Muscle layer of duodenum (tissue), 2 donors: ENCODE measurements around the gene SPDYE2B.
"Not testable (repeated sequence)": the region's sequence is repeated elsewhere in the genome, so short reads cannot be mapped to it uniquely, and the experiment has no call there.

Experiments
- H3K27ac ChIP-seq: one replicate; pipeline ENCODE4 v1.7.0; 2013; ENCODE audit warnings: mild to moderate bottlenecking, low read length
- H3K27me3 ChIP-seq: one replicate; pipeline ENCODE4 v1.7.0; 2013; ENCODE audit warnings: low read depth, mild to moderate bottlenecking, control low read depth, low read length
- H3K36me3 ChIP-seq, 2 donors: one replicate each; pipeline ENCODE4 v1.7.0; 2013; ENCODE audit warnings: low read length in 2 of 2, control low read depth in 1 of 2, mild to moderate bottlenecking in 1 of 2; ENCODE audit not compliant: insufficient read depth in 2 of 2, control insufficient read depth in 1 of 2
- H3K4me1 ChIP-seq, 2 donors: one replicate each; pipeline ENCODE4 v1.7.0; 2013; ENCODE audit warnings: low read length in 2 of 2, mild to moderate bottlenecking in 2 of 2, control low read depth in 1 of 2, moderate library complexity in 1 of 2; ENCODE audit not compliant: insufficient read depth in 2 of 2, control insufficient read depth in 1 of 2
- H3K4me3 ChIP-seq, 2 donors: one replicate each; pipeline ENCODE4 v1.7.0; 2013; ENCODE audit warnings: low read length in 2 of 2, low read depth in 1 of 2, mild to moderate bottlenecking in 1 of 2
- H3K9me3 ChIP-seq, 2 donors: one replicate each; pipeline ENCODE4 v1.7.0; 2013; ENCODE audit warnings: low read length in 2 of 2, control low read depth in 1 of 2, mild to moderate bottlenecking in 1 of 2; ENCODE audit not compliant: control insufficient read depth in 1 of 2
- donor health status: healthy.

SPDYE2B gene

GRCh38 chr7:102649924-102650323 is at the start of gene SPDYE2B:
Gene SPDYE2B (plus strand): TSS chr7:102650319. CDS start chr7:102652349, 2,030 bp downstream.
- H3K4me3 ChIP-seq, H3K4me1 ChIP-seq, H3K27me3 ChIP-seq, H3K27ac ChIP-seq, H3K9me3 ChIP-seq, H3K36me3 ChIP-seq: not testable (repeated sequence)

GRCh38 chr7:102602317-102602716 is 47.8 kb upstream of the SPDYE2B start:
- not testable (repeated sequence) for H3K9me3 ChIP-seq, H3K4me1 ChIP-seq, H3K27ac ChIP-seq, H3K27me3 ChIP-seq, H3K4me3 ChIP-seq, H3K36me3 ChIP-seq

- H3K27ac ChIP-seq, H3K27me3 ChIP-seq, H3K36me3 ChIP-seq, H3K4me3 ChIP-seq, H3K4me1 ChIP-seq, H3K9me3 ChIP-seq: not testable (repeated sequence)
Observed at GRCh38 chr7:102604431-102605145, 45.5 kb upstream of the SPDYE2B start.

- not testable (repeated sequence) for H3K9me3 ChIP-seq, H3K4me3 ChIP-seq, H3K27me3 ChIP-seq, H3K27ac ChIP-seq, H3K36me3 ChIP-seq, H3K4me1 ChIP-seq
Observed at GRCh38 chr7:102606848-102607247, 43.3 kb upstream of the SPDYE2B start.

- H3K4me3 ChIP-seq, H3K27ac ChIP-seq, H3K36me3 ChIP-seq, H3K4me1 ChIP-seq, H3K27me3 ChIP-seq, H3K9me3 ChIP-seq: not testable (repeated sequence)
Observed at GRCh38 chr7:102609734-102610133, 40.4 kb upstream of the SPDYE2B start.

- not testable (repeated sequence) for H3K4me1 ChIP-seq, H3K36me3 ChIP-seq, H3K9me3 ChIP-seq, H3K27me3 ChIP-seq, H3K27ac ChIP-seq, H3K4me3 ChIP-seq
Observed at GRCh38 chr7:102610441-102610840, 39.7 kb upstream of the SPDYE2B start.

GRCh38 chr7:102611013-102611674 is 39.0 kb upstream of the SPDYE2B start:
- H3K9me3 ChIP-seq, H3K27me3 ChIP-seq, H3K27ac ChIP-seq, H3K4me3 ChIP-seq, H3K4me1 ChIP-seq, H3K36me3 ChIP-seq: not testable (repeated sequence)

- H3K9me3 ChIP-seq, H3K27ac ChIP-seq, H3K4me3 ChIP-seq, H3K27me3 ChIP-seq, H3K4me1 ChIP-seq, H3K36me3 ChIP-seq: not testable (repeated sequence)
Observed at GRCh38 chr7:102611675-102612325, 38.3 kb upstream of the SPDYE2B start.

- H3K4me1 ChIP-seq, H3K4me3 ChIP-seq, H3K27ac ChIP-seq, H3K36me3 ChIP-seq, H3K9me3 ChIP-seq, H3K27me3 ChIP-seq: not testable (repeated sequence)
Observed at GRCh38 chr7:102613575-102614345, 36.4 kb upstream of the SPDYE2B start.

- not testable (repeated sequence) for H3K27me3 ChIP-seq, H3K4me1 ChIP-seq, H3K27ac ChIP-seq, H3K36me3 ChIP-seq, H3K9me3 ChIP-seq, H3K4me3 ChIP-seq
Observed at GRCh38 chr7:102614346-102614697, 35.8 kb upstream of the SPDYE2B start.

- H3K4me1 ChIP-seq, H3K27ac ChIP-seq, H3K27me3 ChIP-seq, H3K4me3 ChIP-seq, H3K9me3 ChIP-seq, H3K36me3 ChIP-seq: not testable (repeated sequence)
Observed at GRCh38 chr7:102614873-102615272, 35.2 kb upstream of the SPDYE2B start.
